HG02981 (cell line): Measurements from ENCODE around the gene KMO.

Experiments used
- ATAC-seq: cut with Tn5 transposase; IDR thresholded peaks from one replicate; pipeline ENCODE4 v1.9.1; 2021; ENCODE audit warnings: mild to moderate bottlenecking, moderate library complexity; ENCODE audit not compliant: unreplicated experiment

Gene KMO

GRCh38 chr1:241532162-241532531 is at the start of gene KMO:
TSS of gene KMO (plus strand) at chr1:241532378. CDS start at chr1:241532445, 67 bp downstream.
- ATAC-seq, result peak; percentile 27

- ATAC-seq, result no peak
These were observed 49.4 kb upstream of the KMO start for GRCh38 chr1:241482761-241483250.

GRCh38 chr1:241485145-241485544 is 47.0 kb upstream of the KMO start:
- ATAC-seq, result peak; percentile 87

- ATAC-seq, result peak; percentile 39
These were observed 46.6 kb upstream of the KMO start for GRCh38 chr1:241485554-241485992.

- no peak for ATAC-seq
These were observed 43.4 kb upstream of the KMO start for GRCh38 chr1:241488739-241489138.

- no peak for ATAC-seq
These were observed 36.4 kb upstream of the KMO start for GRCh38 chr1:241495741-241496140.

GRCh38 chr1:241499910-241500309 is 32.3 kb upstream of the KMO start:
- ATAC-seq, result no peak

GRCh38 chr1:241503444-241503843 is 28.7 kb upstream of the KMO start:
- ATAC-seq, result no peak

- no peak for ATAC-seq
These were observed 24.9 kb upstream of the KMO start for GRCh38 chr1:241507189-241507863.

- no peak for ATAC-seq
These were observed 18.8 kb upstream of the KMO start for GRCh38 chr1:241513378-241513777.

GRCh38 chr1:241518476-241519307 is 13.5 kb upstream of the KMO start:
- ATAC-seq, result peak; percentile 27

GRCh38 chr1:241519308-241520079 is 12.7 kb upstream of the KMO start, which contains the start of gene FH:
TSS of gene FH (minus strand) at chr1:241519755. CDS start at chr1:241519722, 33 bp downstream.
- peak; percentile 98 for ATAC-seq

- no peak for ATAC-seq
These were observed 12.1 kb upstream of the KMO start for GRCh38 chr1:241520080-241520465.

- ATAC-seq, result no peak
These were observed 10.5 kb upstream of the KMO start for GRCh38 chr1:241521718-241522117.

- ATAC-seq, result no peak
These were observed 7.2 kb upstream of the KMO start for GRCh38 chr1:241525026-241525425.

- no peak for ATAC-seq
These were observed 5.0 kb upstream of the KMO start for GRCh38 chr1:241527146-241527545.

GRCh38 chr1:241531195-241532161 is 700 bp upstream of the KMO start:
- ATAC-seq, result peak; percentile 67

- ATAC-seq, result peak; percentile 60
These were observed 686 bp downstream of the KMO start for GRCh38 chr1:241532864-241533263.

GRCh38 chr1:241533326-241534115 is 1.3 kb downstream of the KMO start:
- ATAC-seq, result peak; percentile 27
